Coronary artery (tissue), 2 donors: ENCODE data around the gene MYCBP2.
"Not testable (repeated sequence)": the region's sequence is repeated elsewhere in the genome, so short reads cannot be mapped to it uniquely, and the experiment has no call there.

Experiments
- DNase-seq: peaks from one replicate; pipeline ENCODE4 v3.0.0-alpha.2; 2017; ENCODE audit warnings: low spot score
- H3K27ac ChIP-seq, 2 donors: fragments of 200-600 bp; sonication (generic); one replicate each; pipeline ENCODE4 v1.5.1; 2016 to 2019
- H3K4me3 ChIP-seq: fragments of 200-600 bp; sonication (generic); 2 replicates; pipeline ENCODE4 v1.5.1; 2016; ENCODE audit warnings: mild to moderate bottlenecking, moderate library complexity
- TF ChIP-seq, protein P1 (sequence below): fragments of 200-600 bp; sonication (generic); IDR thresholded peaks from one replicate; pipeline ENCODE4 v1.5.1; 2019; ENCODE audit warnings: antibody characterized with exemption

MYCBP2 gene

DNA sequence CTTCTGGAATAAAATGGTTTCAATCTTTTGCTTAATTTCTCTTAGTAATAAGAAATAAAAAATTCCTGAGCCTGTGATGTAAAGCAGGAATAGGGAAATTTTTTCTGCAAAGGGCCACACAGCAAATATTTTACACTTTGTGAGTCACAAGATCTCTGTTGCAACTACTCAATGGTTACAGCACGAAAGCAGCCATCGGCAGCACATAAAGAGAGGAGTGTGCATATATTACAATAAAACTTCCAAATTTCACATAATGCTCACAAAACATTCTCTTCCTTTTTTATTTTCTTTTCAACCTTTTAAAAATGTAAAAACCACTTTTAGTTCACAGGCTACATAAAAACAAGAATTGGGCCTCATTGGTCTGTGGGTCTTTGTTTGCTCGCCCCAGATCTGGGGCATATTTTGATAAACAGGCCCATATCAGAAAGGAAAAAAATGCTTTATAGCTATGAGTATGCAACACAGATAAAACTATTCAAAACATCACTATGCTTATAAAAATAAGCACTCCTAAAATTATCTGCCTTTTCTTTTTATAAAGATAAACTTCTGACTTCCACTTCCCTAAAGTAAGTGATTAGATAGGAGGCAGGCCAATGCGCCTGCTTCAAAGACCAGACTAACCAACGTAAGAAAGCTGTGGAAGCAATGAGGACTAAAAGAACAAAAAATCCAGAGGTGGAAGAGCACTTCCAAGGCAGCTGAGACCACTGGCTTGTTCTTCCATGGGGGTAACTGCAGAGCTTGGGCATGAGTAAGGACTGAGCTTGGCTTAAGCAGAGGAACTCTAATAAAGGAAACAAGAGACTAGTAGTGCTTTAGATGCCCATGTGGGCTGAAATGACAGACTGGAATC is 26.5 kb downstream of the MYCBP2 start:
- H3K27ac ChIP-seq = peak overlapping the region; percentile 6 to 34

DNA sequence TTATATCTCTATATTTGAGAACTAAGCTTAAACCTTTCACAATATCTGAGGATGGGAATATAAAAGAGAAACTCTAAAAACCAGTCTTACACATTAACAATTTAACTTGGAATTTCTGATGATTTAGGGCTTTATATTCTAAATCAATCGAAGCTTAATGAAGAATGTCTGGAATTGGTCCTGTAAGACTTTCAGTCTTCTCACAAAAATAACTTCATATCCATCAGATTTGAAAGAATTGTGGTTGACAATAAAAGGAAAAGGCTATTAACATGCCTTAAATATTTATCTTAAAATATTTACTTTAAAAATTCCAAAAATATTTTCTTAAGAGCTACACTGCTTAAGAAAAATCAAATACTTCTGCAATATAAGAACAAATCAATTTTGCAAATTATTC is 27.3 kb downstream of the MYCBP2 start:
- no peak for DNase-seq
- TF ChIP-seq, protein P1, sequence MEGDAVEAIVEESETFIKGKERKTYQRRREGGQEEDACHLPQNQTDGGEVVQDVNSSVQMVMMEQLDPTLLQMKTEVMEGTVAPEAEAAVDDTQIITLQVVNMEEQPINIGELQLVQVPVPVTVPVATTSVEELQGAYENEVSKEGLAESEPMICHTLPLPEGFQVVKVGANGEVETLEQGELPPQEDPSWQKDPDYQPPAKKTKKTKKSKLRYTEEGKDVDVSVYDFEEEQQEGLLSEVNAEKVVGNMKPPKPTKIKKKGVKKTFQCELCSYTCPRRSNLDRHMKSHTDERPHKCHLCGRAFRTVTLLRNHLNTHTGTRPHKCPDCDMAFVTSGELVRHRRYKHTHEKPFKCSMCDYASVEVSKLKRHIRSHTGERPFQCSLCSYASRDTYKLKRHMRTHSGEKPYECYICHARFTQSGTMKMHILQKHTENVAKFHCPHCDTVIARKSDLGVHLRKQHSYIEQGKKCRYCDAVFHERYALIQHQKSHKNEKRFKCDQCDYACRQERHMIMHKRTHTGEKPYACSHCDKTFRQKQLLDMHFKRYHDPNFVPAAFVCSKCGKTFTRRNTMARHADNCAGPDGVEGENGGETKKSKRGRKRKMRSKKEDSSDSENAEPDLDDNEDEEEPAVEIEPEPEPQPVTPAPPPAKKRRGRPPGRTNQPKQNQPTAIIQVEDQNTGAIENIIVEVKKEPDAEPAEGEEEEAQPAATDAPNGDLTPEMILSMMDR = no peak
- no peak overlapping the region for H3K4me3 ChIP-seq
- no peak overlapping the region for H3K27ac ChIP-seq

More for the DNA sequence above, 26.5 kb downstream of the MYCBP2 start:
- no peak for DNase-seq
- TF ChIP-seq, protein P1 = no peak
- peak overlapping the region; percentile 45 for H3K4me3 ChIP-seq

DNA sequence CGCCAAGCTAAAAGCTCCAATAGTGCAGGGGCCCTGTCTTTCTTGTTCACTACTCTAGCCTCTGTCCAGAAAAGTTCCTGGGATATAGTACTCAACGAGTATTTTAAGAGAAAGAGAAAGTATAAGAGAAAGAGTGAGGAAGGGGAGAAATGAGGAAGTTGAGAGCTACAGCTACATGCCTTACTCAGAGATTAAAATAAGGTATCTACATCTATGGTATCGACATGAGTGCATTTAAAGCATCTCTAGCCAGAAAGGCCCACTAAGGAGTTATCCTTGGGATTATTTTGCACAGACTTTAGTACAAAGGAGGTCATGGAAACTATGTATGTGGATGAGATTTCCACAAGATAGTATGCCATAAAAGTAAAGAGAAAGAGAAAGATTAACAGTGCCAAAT is 28.5 kb downstream of the MYCBP2 start:
- Histone ChIP-seq H3K27ac (no peak overlapping the region), H3K4me3 (no peak overlapping the region)
- DNase-seq = no peak
- TF ChIP-seq, protein P1 = no peak

DNA sequence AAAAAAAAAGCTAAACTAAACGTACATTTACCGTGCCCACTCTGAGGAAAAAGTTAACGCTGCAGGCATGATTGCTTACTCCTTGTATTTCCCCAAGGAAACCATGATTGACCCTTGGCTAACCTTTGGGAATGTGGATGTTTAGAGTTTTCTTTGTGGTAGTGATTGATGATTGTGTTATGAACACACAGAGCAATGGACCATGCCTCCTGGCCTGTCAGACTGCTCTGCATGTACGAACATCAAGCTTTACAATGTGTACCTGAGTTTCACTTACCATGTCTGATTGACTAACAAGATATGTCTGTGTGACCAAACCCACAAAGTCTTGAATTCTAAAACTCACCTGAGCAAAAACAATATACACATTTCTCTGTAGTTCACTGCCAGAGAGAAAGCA is 35.1 kb downstream of the MYCBP2 start:
- Histone ChIP-seq H3K4me3 (no peak overlapping the region), H3K27ac (no peak overlapping the region)
- no peak for DNase-seq
- TF ChIP-seq, protein P1 = no peak

DNA sequence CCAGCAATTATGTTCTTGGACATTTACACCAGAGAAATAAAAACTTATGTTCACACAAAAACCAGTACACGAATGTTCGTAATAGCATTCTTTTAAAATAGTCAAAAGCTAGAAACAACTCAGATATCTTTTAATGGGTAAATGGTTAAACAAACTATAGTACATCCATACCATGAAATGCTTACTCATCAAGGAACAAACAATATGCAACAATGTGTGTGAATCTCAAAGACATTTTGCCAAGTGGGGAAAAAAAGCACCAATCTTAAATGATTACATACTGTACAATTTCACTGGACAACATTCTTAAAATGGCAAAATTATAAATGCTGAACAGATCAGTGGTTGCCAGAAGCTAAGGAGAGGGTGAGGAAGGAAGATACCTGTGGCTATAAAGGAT is 36.6 kb downstream of the MYCBP2 start:
- TF ChIP-seq, protein P1 = no peak
- DNase-seq = no peak
- no peak overlapping the region for H3K4me3 ChIP-seq
- no peak overlapping the region for H3K27ac ChIP-seq

DNA sequence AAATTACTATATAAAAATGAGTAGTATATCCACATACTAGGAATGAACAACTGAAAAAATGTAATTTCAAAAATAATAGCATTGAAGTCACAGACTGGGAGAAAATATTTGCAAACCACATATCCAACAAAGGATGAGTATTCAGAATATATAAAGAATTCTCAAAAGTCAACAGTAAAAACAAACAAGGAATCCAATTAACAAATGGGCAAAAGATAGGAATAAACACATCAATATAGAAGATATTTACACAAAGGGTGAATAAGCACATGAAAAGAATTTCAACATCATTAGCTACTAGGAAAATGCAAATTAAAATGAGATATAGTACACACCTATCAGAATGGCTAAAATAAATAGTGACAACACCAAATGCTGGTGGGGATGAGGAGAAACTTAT is 37.0 kb downstream of the MYCBP2 start:
- TF ChIP-seq, protein P1 = no peak
- Histone ChIP-seq H3K27ac (no peak overlapping the region), H3K4me3 (no peak overlapping the region)
- DNase-seq = no peak

DNA sequence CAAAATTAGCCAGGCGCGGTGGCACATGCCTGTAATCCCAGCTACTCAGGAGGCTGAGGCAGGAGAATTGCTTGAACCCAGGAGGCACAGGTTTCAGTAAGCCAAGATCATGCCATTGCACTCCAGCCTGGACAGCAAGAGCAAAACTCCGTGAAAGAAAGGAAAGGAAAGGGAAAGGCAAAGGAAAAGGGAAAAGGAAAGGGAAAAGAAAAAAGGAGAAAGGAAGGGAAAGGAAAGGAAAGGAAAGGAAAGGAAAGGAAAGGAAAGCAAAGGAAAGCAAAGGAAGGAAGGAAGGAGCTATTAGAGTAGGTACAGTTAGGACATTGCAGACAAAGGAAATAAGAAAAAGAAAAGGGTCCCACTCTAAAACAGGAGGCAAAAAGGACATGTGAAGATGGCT is 41.3 kb downstream of the MYCBP2 start:
- H3K27ac ChIP-seq, H3K4me3 ChIP-seq: not testable (repeated sequence)

More for the DNA sequence above, 41.3 kb downstream of the MYCBP2 start:
- DNase-seq = not testable (repeated sequence)
